ELF-1 (cell line): ENCODE data around the gene SMIM38.
"Not testable (repeated sequence)": the region's sequence is repeated elsewhere in the genome, so short reads cannot be mapped to it uniquely, and the experiment has no call there.

Source experiments
- DNase-seq: peaks from one replicate; pipeline ENCODE4 v3.0.0-alpha.2; 2016; ENCODE audit warnings: low read depth, low spot score

SMIM38 gene

DNA sequence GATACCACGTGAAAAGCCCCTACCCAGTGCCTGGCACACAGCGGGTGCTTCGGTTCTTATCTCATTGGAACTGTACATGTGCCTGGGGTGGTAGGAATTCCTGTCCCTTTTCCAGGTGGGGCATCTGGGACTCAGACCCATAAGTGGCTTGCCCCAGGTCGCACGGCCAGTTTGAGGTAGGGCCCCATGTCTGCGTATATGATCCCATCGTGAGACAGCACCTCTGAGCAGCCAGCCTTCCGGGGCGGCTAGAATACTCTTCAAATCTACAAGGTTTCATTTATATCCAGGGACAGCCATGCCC lies 33.5 kb upstream of the SMIM38 start:
- DNase-seq = no peak

DNA sequence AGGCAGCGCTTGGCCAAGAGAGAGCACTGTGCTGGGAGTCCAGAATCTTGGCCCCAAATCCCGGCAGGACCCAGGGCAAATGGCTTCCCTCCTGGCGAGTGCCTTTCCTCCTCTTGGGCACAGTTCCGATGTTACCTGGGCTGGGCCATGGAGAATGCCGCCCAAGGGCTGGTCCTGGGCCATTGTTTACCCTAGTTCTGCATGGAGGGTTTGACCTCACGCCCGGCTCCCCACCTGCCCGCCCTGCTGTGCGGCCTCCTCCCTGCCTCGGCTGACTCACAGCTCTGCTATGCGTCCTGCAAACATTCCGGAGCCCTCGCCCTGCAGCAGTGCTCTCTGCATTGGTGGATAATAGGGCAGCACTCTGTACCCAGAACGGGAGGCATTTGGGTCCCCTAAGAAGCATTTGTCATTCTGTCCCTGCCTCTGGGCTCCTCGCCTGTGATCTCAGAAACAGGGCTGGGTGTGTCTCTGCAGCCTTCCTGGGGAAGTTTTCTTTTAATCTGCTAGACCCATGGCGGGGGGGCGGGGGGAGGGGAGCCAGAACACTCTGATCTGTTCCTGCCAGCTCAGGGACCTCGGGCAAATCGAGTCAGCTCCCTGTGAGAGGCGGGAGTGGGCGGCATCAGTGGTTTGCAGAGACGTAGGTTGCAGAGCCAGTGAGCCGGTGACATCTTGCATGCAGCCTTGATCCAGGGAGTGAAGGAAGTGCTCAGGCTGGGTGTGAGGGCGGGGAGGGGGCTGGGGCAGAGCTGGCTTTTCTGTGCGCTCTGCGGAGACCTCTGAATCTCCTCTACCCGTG lies 32.9 kb upstream of the SMIM38 start:
- peak; percentile 98 for DNase-seq

DNA sequence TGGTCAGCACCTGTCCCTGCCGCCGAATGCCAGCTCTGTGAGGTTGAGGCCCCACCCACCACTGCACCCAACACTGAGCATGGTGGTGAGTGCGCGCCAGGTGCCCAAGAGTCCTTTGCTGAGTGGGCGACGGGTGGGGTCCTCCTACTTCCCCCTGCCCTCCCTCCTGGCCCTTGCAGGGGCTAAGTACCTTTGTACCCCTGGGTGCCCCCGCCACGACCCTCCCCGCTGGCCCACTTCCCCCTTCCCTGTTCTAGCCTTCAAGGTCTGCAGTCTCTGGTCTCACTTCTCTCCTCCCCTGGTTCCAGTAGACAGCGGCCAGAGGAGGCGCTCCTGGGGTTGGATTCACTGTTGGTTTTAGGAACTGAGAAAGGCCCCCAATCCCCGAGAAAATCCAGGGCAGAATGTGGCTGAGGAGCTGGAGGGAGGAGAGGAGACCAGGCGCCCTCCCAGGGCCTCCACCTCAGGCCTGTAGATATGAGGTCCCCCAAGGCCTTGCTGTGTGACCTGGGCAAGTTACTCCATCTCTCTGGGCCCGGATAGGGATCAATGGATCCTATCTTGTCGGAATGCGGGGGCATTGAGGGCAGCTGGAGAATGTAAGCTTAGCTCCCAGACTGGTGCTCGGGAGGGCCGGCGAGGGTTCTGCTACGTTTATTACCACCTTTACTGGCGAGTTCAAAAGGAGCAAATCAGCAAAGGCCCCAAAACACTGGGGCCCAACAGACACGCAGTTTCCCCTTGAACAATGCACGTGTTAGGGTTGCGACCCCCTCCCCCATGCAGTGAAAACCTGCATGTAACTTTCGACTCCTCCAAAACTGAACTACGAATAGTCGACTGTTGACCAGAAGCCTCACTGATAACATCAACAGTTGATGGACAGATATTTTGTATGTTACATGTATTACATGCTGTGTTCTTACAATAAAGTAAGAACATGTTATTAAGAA lies 31.9 kb upstream of the SMIM38 start:
- DNase-seq = peak; percentile 49

DNA sequence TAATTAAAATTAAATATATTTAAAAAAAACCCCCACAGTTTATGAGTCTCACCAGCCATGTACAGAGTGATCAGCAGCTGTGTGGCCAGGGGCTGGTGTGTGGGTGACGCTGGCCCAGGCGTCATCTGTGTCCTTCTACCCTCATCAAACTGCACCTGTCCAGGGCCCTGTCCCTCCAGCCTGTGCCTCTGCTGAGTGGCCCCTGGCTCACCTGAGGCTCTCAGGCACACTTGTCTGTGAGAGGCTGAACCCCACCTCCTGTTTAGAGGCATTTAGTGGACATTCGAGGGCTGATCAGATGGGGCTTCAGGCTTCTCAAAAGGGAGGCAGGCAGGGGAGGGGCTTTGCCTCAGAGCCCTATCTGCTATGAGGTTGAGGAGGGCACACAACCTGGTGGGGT lies 29.9 kb upstream of the SMIM38 start:
- DNase-seq = no peak

DNA sequence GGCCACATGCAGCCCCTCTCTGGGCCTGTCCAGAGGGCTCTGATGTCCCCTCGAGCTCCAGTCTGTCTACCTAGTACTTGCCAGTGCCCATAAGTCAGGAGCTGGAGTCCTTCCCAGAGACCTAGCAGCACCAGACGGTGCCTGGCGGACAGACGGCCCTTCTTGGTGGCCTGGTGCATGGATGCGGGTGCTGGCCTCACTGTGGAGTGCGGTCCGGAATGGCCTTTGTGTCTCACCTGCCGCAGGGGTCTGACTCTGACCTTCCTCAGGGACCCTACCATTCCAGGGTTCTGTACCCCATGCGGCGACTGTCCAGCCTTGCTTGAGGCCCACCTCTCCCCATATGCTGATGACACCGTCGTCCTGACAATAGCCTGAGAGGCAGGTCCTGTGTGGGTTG lies 29.4 kb upstream of the SMIM38 start:
- no peak for DNase-seq

DNA sequence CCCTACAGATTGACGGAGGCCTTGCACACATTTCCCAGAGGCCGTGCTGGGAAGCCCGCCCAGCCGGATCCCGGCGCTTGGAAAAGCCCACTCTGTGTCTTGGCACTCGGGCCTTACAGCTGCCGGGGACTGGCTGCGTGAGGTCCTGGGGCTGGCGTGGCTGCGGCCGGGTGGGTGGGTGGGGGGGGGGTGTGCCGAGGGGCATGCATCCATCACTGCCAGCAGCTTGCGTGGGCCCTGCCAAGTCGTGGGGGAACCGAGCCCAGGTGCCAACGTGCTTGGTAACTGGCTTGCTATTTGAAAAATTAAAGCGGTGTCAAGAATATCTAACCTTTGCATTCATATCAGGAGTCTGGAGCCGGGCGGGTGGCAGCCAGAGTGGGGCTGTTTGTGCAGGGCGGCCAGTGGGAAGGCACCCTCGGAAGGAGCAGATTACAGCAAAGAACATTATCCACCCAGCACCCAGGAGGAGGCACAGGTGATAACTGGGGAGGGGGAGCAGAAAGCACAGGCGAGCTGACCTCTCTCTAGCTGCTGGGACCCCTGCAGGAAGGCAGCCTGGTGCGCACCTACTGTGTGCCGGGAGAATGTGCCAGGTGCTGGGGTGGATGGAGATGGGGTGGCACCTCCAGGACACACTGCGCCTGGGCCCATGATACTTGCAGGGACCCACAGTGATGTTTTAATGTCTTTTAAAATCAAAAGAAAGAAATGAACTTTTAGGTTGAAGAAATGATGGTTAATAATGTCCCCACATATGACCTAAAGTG lies 28.5 kb upstream of the SMIM38 start:
- no peak for DNase-seq

DNA sequence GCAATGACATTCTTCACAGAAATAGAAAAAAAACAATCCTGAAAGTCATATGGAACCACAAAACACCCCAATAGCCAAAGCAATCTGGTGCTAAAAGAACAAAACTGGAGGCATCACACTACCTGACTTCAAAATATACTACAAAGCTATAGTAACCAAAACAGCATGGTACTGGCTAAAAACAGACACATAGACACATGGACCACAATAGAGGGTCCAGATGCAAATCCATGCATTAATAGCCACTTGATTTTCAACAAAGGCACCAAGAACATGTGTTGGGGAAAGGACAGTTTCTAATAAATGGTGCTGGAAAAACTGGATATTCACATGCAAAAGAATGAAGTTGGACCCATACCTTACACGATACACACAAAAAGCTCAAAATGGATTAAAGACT lies 27.9 kb upstream of the SMIM38 start:
- DNase-seq = no peak

DNA sequence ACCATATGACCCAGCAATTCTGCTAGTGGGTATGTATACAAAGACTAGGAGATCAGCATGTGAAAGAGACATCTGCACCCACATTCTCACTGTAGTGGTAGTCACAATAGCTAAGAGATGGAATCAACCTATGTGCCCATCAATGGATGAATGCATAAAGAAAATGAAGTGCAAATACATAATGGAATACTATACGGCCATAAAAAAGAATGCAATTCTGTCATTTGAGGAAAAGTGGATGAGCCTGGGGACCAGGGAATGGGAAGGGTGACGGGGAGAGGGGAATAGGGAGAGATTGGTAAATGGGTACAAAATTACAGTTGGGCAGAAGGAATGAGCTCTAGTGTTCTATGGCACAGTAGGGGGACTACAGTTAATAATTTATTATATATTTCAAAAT lies 26.7 kb upstream of the SMIM38 start:
- no peak for DNase-seq

DNA sequence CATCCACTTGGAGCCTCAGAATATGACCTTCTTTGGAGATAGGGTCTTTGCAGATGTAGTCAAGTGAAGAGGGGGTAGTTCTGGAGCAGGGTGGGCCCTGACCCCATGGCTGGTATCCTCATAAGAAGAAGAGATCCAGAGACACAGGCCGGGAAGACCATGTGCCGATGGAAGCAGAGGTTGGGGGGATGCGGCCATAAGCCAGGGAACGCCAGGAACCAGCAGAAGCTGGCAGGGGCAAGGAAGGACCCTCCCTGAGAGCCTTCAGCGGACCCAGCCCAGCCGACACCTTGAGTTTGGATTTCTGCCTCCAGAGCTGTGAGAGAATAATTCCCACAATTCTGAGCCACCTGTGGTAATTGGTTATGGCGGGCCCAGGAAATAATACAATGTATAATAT lies 26.1 kb upstream of the SMIM38 start:
- no peak for DNase-seq

DNA sequence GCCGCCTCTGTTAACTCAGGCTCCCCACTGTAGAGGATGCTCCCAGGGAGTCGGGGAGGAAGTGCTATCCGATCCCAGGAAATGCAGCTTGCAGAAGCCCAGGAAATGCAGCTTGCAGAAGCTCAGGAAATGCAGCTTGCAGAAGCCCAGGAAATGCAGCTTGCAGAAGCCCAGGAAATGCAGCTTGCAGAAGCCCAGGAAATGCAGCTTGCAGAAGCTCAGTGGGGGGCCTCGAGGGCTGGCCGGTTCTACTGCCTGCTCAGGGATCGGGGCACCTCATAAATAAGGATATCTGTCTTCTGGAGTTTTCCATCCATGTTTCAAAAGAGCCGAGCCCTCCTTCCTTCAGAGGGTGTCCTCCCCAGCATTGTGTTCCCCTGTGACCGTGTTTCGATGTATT lies 25.1 kb upstream of the SMIM38 start:
- DNase-seq = no peak

DNA sequence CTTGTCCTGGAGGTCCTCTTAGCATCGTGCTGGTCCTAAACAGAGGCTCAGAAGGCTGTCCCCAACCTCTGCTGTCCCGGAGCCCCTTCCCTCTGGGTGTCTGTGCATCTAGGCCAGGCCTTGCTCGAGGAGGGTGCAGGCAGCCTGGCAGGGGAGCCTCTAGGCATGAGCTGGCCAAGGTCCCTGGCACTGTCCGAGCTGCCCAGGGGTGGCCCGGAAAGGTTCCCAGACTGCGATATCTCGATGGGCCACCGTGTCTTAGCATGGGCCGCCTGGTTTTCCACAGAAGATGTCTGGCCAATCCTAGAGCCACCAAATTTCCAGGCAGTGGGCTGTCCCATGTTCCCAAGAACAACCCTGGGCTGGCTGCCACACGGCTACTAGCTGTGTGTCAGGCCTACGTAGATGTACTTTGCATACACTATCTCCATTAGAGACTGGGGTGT lies 24.6 kb upstream of the SMIM38 start:
- no peak for DNase-seq

DNA sequence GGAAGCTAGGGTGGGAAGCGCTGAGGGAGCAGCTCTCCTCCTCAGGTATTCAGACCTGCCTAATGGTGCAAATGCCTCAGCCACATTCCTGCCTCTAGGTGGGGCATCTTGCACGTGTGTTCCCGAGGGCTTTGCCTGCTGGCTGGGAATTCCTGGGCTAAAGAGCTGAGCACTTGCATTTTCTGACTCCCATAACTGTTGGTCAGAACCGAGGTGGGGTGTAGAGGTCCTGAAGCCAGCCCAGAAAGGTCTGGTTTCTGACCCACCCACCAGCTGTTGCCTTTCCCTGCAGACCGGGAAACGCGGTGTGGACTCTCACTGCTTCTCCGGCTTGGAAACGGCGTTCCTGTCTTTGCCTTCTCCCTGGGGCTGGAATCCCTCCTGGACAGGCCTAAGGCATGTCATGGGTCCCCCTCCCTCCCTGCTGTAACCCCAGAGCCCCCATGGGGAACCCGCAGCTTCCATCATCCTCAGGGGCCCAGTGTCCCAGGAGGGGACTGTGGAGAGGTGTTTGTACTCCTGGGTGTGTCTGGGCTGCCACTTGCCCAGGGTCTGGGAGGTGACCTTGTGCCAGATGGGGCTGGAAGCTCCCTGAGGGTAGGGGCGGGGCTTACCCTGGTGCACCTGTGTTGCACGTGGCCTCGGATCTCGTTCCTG lies 24.0 kb upstream of the SMIM38 start:
- peak; percentile 94 for DNase-seq

DNA sequence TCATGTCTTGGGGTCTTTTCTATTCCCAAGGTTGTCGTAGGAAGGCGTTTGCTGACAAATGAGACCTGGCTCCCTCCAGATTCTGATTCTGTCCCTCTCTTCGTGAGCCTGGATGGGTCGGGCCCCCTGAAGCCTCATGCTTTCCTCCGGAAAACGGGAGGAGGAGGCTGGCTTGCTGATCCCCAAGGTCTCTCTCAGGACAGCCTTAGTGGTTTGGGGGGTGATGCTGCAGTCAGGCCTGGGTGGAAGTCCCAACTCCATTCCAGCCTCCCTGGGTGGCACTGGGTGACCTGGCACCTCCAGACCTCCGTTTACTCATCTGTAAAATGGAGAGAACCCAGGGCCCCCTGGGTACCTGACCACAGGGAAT lies 23.4 kb upstream of the SMIM38 start:
- no peak for DNase-seq

DNA sequence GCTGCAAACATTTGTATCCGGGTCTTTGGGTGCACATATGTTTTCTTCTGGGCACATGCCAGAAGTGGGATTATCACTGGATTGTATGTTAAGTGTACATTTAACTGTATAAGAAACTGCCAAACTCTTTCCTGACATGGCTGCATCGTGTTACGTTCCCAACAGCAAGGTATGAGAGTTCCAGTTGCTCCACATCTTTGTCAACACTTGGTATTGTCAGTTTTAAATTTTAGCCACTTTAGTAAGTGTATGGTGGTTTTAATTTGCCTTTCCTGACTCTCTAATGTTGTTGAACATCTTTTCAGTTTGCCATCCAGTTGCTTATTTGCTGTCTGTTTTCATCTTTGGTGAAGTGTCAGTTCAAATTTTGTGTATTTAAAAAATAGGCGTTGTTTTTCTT lies 22.5 kb upstream of the SMIM38 start:
- no peak for DNase-seq

DNA sequence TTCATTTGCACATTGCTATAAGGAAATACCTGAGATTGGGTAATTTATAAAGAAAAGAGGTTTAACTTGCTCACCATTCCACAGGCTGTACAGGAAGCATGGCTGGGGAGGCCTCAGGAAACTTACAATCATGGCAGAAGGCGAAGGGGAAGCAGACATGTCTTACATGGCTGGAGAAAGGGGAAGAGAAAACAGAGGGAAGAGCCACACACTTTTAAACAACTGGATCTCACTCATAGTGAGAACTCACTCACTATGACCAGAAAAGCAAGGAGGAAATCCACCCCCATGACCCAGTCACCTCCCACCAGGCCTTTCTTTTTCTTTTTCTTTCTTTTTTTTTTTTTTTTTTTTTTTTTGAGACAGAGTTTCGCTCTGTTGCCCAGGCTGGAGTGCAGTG lies 21.6 kb upstream of the SMIM38 start:
- not testable (repeated sequence) for DNase-seq

DNA sequence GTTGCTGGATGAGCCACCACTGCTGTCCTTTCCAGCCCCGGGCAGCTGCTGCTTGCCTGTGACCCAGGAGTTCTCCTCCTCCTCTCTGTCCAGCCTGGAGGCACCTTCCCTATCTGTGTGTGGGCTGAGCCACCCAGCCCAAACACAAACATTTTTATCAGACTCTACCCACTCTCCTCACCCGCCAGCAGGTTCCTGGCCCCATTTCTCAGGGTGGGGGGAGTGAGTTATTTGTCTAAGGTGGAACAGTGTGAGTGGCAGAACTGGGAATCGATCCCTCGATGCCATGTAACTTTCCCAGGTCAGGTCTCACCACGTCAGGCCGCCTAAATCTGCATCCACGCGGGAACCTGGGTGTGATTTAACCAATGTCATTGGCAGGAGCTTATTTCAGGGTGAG lies 20.8 kb upstream of the SMIM38 start:
- DNase-seq = no peak

DNA sequence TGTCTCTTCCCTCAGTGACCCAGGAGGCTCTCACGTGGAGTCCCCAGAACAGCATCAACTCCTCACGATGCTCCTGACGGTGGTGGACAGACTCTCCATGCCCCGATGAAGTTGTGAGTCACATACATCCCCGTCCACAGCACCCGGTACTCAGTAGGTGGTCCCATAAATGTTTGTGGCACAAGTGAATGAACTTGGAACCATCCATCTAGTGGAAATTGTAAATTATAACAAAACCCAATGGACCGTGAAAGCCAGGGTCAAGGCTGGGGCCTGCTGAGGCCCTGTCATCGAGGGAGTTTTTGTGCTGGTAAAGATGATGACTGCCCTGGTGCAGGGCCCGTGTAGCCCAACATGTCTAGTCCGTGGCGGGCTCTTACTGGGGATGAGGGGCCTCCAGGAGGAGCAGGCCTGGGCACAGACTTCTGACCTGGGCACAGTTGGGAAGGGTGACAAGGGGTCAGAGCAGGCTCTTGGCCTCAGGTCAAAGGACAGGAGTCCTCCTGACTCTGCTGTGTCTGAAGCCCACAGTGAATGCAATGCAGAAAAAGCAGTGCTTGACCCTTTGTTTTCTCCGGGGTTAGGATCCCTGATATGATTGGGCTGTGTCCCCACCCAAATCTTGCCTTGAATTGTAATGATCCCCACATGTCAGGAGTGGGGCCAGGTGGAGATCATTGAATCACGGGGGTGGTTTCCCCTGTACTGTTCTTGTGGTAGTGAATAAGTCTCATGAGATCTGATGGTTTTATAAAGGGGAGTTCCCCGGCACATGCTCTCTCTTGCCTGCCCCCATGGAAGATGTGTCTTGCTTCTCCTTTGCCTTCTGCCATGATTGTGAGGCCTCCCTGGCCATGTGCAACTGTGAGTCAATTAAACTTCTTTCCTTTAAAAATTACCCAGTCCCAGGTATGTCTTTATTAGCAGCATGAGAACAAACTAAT lies 20.0 kb upstream of the SMIM38 start:
- no peak for DNase-seq

DNA sequence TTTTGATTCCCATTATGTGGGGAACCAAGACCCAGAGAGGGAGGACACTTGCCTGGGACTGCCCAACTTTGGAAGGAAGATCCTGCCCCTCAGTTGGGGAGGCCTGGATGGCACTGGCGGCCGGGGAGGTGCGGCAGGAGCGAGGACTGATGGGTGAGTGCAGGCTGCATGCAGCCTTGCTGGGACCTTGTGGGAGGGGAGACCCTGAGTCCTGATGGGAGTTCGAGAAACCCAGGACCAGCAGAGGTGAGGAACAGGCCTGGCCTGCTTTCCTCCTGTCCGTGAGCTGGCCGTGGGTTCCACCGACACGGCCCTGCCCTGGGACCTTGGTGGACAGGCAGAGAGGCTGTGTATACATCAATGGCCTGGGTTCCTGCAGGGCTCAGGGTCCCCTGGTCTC lies 19.3 kb upstream of the SMIM38 start:
- no peak for DNase-seq

DNA sequence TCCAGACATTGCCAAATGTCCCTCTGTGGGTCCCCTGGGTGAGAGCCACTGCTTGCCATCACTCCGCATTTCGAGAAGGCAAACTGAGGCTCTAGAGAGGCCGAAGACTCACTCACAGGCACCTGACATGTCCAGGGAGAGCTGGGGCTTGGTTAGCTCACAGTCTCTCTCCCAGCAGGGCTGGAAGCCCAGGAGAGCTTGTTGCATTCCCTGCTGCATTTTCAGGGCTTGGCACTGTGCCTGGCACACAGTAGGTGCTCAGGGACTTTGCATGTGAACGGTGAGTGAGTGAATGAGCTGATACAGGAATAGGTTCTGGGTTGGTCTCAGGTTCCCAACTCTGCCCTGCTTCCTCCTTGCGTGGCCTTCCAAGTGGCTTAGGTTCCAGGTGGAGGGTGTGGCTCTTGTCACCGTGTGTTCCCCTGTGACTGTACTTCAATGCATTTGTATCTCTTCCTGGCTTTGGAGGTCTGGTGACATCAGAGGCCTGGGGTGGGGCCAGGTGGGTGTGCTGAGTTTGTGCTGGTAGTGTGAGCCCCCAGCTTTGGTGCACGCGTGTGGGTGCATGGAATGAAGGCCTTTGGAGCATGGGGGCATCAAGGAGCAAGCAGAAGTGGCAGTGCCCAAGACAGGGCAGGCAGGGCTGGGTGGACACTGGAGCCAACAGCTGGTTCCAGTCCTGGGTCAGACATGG lies 18.4 kb upstream of the SMIM38 start:
- no peak for DNase-seq

DNA sequence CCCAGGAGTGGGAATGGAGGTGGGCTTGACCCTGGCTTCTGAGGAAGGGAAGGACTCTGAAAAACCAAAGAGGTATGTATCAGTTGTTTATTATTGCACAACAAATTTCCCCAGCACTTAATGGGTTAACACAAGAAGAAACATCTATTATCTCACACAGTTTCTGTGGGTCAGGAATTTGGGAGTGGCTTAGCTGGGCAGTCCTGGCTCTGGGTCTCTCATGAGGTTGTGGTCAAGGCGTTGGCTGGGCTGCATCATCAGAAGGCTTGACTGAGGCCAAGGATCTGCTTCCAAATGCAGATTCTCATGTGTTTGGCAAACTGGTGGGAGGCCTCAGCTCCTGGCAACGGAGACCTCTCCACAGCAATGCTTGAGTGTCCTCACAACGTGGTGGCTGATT lies 17.5 kb upstream of the SMIM38 start:
- DNase-seq = peak; percentile 37
